Measurements from ENCODE around the gene ACTR3C. TPM values are rescaled to one million over a fixed set of nuclear protein-coding genes. Genes with fewer than 3 reads are reported as not detected.

The ACTR3C gene
- polyA plus RNA-seq = 5.2 TPM

GRCh38 chr7:150322833-150323681 is at the start of gene ACTR3C, which contains the start of gene LRRC61:
TSS of gene ACTR3C (minus strand) at chr7:150323545. CDS start at chr7:150295296, 28,249 bp downstream.
TSS of gene LRRC61 (plus strand) at chr7:150323355. CDS start at chr7:150336862, 13,507 bp downstream.
- no peaks in the 10 kb centered on the region for H3K9me3 Mint-ChIP-seq

GRCh38 chr7:150372271-150373048 is 49.1 kb upstream of the ACTR3C start:
- peaks cover 7% of the 10 kb centered on the region for H3K36me3 Mint-ChIP-seq
- peaks cover 27 to 45% (median 32%) of the 10 kb centered on the region in 3 donors for H3K4me1 Mint-ChIP-seq
- H3K27ac Mint-ChIP-seq = peak overlapping the region; percentile 53 to 91 (median 89)
- peak overlapping the region in 2 of 4 donors; percentile 65 to 87 for H3K4me3 Mint-ChIP-seq
- H3K27me3 Mint-ChIP-seq = peaks cover 1% of the 10 kb centered on the region
- no peaks in the 10 kb centered on the region for H3K9me3 Mint-ChIP-seq

More at GRCh38 chr7:150322833-150323681, at the start of gene ACTR3C, which contains the start of gene LRRC61:
- Mint-ChIP-seq H3K36me3 (peaks cover 13% of the 10 kb centered on the region), H3K4me3 (peak within 1 kb of the TSS; percentile 92 to 99 (median 94)), H3K27me3 (no peaks in the 10 kb centered on the region), H3K27ac (peak within 1 kb of the TSS; percentile 94 to 98 (median 97)), H3K4me1 (peaks cover 27 to 37% (median 30%) of the 10 kb centered on the region in 3 donors)

GRCh38 chr7:150371996-150372270 is 48.6 kb upstream of the ACTR3C start:
- no peaks in the 10 kb centered on the region for H3K27me3 Mint-ChIP-seq
- H3K4me3 Mint-ChIP-seq = no peak overlapping the region
- no peaks in the 10 kb centered on the region for H3K9me3 Mint-ChIP-seq
- H3K4me1 Mint-ChIP-seq = peaks cover 24 to 39% (median 32%) of the 10 kb centered on the region in 3 donors
- H3K27ac Mint-ChIP-seq = peak overlapping the region in 1 of 3 donors; percentile 98
- peaks cover 7% of the 10 kb centered on the region for H3K36me3 Mint-ChIP-seq

- Mint-ChIP-seq H3K36me3 (peaks cover 7% of the 10 kb centered on the region), H3K27ac (peak overlapping the region in 2 of 3 donors; percentile 98 to 99), H3K9me3 (no peaks in the 10 kb centered on the region), H3K4me1 (peaks cover 23 to 38% (median 32%) of the 10 kb centered on the region in 3 donors), H3K27me3 (no peaks in the 10 kb centered on the region), H3K4me3 (peak overlapping the region in 1 of 4 donors; percentile 100)
These were observed 48.0 kb upstream of the ACTR3C start for GRCh38 chr7:150371131-150371995.

GRCh38 chr7:150370612-150371071 is 47.3 kb upstream of the ACTR3C start:
- Mint-ChIP-seq H3K9me3 (no peaks in the 10 kb centered on the region), H3K4me3 (peak overlapping the region; percentile 16 to 100 (median 52)), H3K27me3 (no peaks in the 10 kb centered on the region), H3K27ac (peak overlapping the region; percentile 97 to 99 (median 98)), H3K4me1 (peaks cover 27 to 38% (median 33%) of the 10 kb centered on the region in 3 donors), H3K36me3 (peaks cover 7% of the 10 kb centered on the region)

GRCh38 chr7:150369748-150370501 is 46.6 kb upstream of the ACTR3C start:
- H3K27me3 Mint-ChIP-seq = no peaks in the 10 kb centered on the region
- peak overlapping the region; percentile 96 to 100 (median 98) for H3K4me3 Mint-ChIP-seq
- H3K9me3 Mint-ChIP-seq = no peaks in the 10 kb centered on the region
- H3K4me1 Mint-ChIP-seq = peaks cover 32 to 39% (median 34%) of the 10 kb centered on the region in 3 donors
- peak overlapping the region; percentile 97 to 99 (median 98) for H3K27ac Mint-ChIP-seq
- peaks cover 7% of the 10 kb centered on the region for H3K36me3 Mint-ChIP-seq

- H3K4me3 Mint-ChIP-seq = peak overlapping the region; percentile 96 to 100 (median 98)
- H3K27ac Mint-ChIP-seq = peak overlapping the region; percentile 98 to 99 (median 98)
- H3K27me3 Mint-ChIP-seq = peaks cover under 1% of the 10 kb centered on the region
- peaks cover 4% of the 10 kb centered on the region for H3K36me3 Mint-ChIP-seq
- H3K9me3 Mint-ChIP-seq = no peaks in the 10 kb centered on the region
- H3K4me1 Mint-ChIP-seq = peaks cover 33 to 41% (median 36%) of the 10 kb centered on the region in 3 donors
These were observed 45.8 kb upstream of the ACTR3C start for GRCh38 chr7:150368884-150369747.

GRCh38 chr7:150368096-150368883 is 44.9 kb upstream of the ACTR3C start, which contains the start of gene REPIN1:
TSS of gene REPIN1 (plus strand) at chr7:150368822. CDS start at chr7:150369712, 890 bp downstream.
- peaks cover 38 to 39% (median 39%) of the 10 kb centered on the region in 3 donors for H3K4me1 Mint-ChIP-seq
- peaks cover 2% of the 10 kb centered on the region for H3K27me3 Mint-ChIP-seq
- H3K9me3 Mint-ChIP-seq = no peaks in the 10 kb centered on the region
- peaks cover 8% of the 10 kb centered on the region for H3K36me3 Mint-ChIP-seq
- peak within 1 kb of the TSS; percentile 97 to 100 (median 98) for H3K4me3 Mint-ChIP-seq
- H3K27ac Mint-ChIP-seq = peak within 1 kb of the TSS; percentile 98 to 99 (median 98)

- H3K4me3 Mint-ChIP-seq = peak overlapping the region; percentile 86 to 100 (median 98)
These were observed 44.3 kb upstream of the ACTR3C start for GRCh38 chr7:150367677-150368095.

GRCh38 chr7:150365673-150366398 is 42.5 kb upstream of the ACTR3C start:
- Mint-ChIP-seq H3K4me3 (peak overlapping the region; percentile 66 to 93 (median 86)), H3K4me1 (peaks cover 40 to 45% (median 42%) of the 10 kb centered on the region in 3 donors), H3K36me3 (peaks cover 7% of the 10 kb centered on the region)

More at GRCh38 chr7:150367677-150368095, 44.3 kb upstream of the ACTR3C start:
- Mint-ChIP-seq H3K9me3 (no peaks in the 10 kb centered on the region), H3K4me1 (peaks cover 35 to 42% (median 38%) of the 10 kb centered on the region in 3 donors), H3K36me3 (peaks cover 8% of the 10 kb centered on the region), H3K27me3 (peaks cover 2% of the 10 kb centered on the region), H3K27ac (peak overlapping the region; percentile 98 to 99 (median 98))

GRCh38 chr7:150365194-150365593 is 41.8 kb upstream of the ACTR3C start:
- Mint-ChIP-seq H3K9me3 (no peaks in the 10 kb centered on the region), H3K27ac (peak overlapping the region; percentile 98 to 100 (median 99)), H3K4me3 (peak overlapping the region in 3 of 4 donors; percentile 12 to 93 (median 54)), H3K4me1 (peaks cover 35 to 40% (median 38%) of the 10 kb centered on the region in 3 donors), H3K36me3 (peaks cover 4% of the 10 kb centered on the region), H3K27me3 (peaks cover 2% of the 10 kb centered on the region)

More at GRCh38 chr7:150365673-150366398, 42.5 kb upstream of the ACTR3C start:
- Mint-ChIP-seq H3K27ac (peak overlapping the region; percentile 98 to 100 (median 99)), H3K27me3 (peaks cover 2% of the 10 kb centered on the region), H3K9me3 (no peaks in the 10 kb centered on the region)
